Measurements from ENCODE around the gene KIF1B.

KIF1B gene

DNA sequence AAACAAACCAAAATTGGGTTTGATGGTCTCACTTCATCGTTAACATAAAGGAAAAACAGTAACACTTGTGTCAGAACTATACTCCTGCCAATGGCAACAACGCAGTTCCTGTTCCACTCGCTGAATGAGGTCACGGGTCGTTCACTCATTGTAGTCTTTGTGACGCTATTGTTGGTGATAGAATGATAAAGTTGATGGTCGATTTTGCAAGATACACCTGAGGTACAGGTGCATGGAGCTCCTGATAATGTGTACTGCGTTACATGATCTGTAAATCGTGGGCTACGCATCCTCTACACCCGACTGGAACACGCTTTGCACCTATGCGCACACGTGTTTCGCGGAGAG, 219.5 kb downstream of the KIF1B start:
- DNase-seq (ENCODE audit: low spot score): no peak

DNA sequence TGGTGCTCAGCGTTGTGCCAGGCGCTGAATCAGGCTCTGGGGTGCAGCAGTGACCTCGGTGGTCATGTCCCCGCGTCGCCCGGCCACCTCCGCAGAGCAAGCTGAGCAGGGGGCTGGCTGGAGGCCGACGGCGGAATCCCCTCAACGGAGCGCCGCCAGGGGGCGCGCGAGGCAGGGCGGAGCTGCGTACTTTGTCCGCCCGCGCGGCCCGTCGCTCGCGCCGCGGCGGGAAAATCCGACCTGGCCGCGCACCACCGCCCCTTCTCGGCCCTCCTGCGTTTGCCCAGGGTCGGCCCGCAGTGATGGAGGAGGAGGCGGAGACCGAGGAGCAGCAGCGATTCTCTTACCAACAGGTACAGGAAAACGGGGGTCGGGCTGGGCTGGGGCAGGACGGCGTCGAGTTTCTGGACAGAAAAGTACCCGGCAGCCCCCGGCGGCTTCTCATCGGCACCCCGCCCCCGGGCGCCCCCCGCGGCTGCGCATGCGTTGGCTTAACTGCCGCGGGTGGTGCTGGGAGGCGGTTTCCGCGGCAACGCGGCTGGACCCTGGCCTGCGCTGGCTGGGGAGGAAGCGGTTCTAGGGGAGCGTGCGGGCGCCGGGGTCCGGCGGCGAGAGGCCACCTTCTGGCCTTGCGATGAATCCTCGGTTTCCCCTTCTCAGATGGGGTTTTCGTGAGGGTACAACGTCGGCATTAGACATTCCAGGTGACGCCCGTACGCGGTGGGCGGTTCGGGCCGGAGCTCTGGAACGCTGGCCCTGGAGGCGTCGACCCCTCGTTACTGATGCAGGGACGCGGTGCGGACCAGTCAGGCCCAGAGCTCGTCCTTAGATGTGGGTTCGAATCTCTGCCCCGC, 220.1 kb downstream of the KIF1B start, which contains the start of gene CENPS:
Gene CENPS, plus strand, starts transcription at position 218 of the 854 bp plus-strand sequence. Its CDS starts 85 bp downstream, at position 303.
- peak; percentile 83 for DNase-seq (ENCODE audit: low spot score)
